Measurements from ENCODE around the gene ACSL3. TPM values are rescaled to one million over a fixed set of nuclear protein-coding genes. Genes with fewer than 3 reads are reported as not detected.

The ACSL3 gene
- total and polyA plus RNA-seq, 10 donors: 7.5 to 50.2 (median 41.8) TPM

GRCh38 chr2:222928335-222928734 is 67.5 kb downstream of the ACSL3 start:
- no peaks in the 10 kb centered on the region for H3K4me1 ChIP-seq
- H3K36me3 ChIP-seq: peaks cover 0 to 89% (median 38%) of the 10 kb centered on the region in 6 donors
- no peaks in the 10 kb centered on the region for H3K9me3 ChIP-seq
- H3K27ac ChIP-seq: no peak overlapping the region
- no peak overlapping the region for H3K4me3 ChIP-seq
- DNase-seq: no peak
- TF ChIP-seq CTCF (IDR thresholded peaks at IDR 0.05 in 8 of 11, conservative IDR thresholded peaks at IDR 0.05 in 3 of 11): no peak
- no peak for TF ChIP-seq POLR2A (IDR thresholded peaks at IDR 0.05)
- TF ChIP-seq POLR2AphosphoS5 (IDR thresholded peaks at IDR 0.05): no peak
- WGBS, 5 donors: 93 to 97% (median 93%) methylated on average over 6 of the region's 6 CpGs
- no peaks in the 10 kb centered on the region for H3K27me3 ChIP-seq (replicated peaks in 1 of 7)
- intact Hi-C loops (cut with DNase I; ENCODE audit: low total_unique reads): no loop called here

GRCh38 chr2:222930862-222931261 is 70.0 kb downstream of the ACSL3 start:
- 93 to 99% (median 97%) methylated on average over 2 of the region's 2 CpGs for WGBS, 5 donors
- Histone ChIP-seq H3K4me1 (no peaks in the 10 kb centered on the region), H3K9me3 (no peaks in the 10 kb centered on the region), H3K36me3 (peaks cover 0 to 90% (median 48%) of the 10 kb centered on the region in 6 donors), H3K27me3 (replicated peaks in 1 of 7) (no peaks in the 10 kb centered on the region), H3K27ac (no peak overlapping the region), H3K4me3 (no peak overlapping the region)
- DNase-seq: no peak
- TF ChIP-seq POLR2A (IDR thresholded peaks at IDR 0.05) (no peak), CTCF (IDR thresholded peaks at IDR 0.05 in 8 of 11, conservative IDR thresholded peaks at IDR 0.05 in 3 of 11) (no peak), POLR2AphosphoS5 (IDR thresholded peaks at IDR 0.05) (no peak)
- intact Hi-C loops (cut with DNase I; ENCODE audit: low total_unique reads): no loop called here

GRCh38 chr2:222931659-222932058 is 70.8 kb downstream of the ACSL3 start:
- intact Hi-C loops (cut with DNase I; ENCODE audit: low total_unique reads): no loop called here
- no peak overlapping the region for H3K27ac ChIP-seq

GRCh38 chr2:222933458-222933857 is 72.6 kb downstream of the ACSL3 start:
- DNase-seq: no peak
- Histone ChIP-seq H3K9me3 (peaks cover 0 to 26% (median 22%) of the 10 kb centered on the region in 8 donors), H3K27ac (no peak overlapping the region), H3K27me3 (replicated peaks in 1 of 7) (no peaks in the 10 kb centered on the region), H3K4me1 (no peaks in the 10 kb centered on the region), H3K36me3 (peaks cover 0 to 98% (median 65%) of the 10 kb centered on the region in 6 donors), H3K4me3 (no peak overlapping the region)
- intact Hi-C loops (cut with DNase I; ENCODE audit: low total_unique reads): no loop called here
- TF ChIP-seq POLR2AphosphoS5 (IDR thresholded peaks at IDR 0.05): no peak
- 94 to 96% (median 94%) methylated on average over 3 of the region's 3 CpGs for whole genome bisulfite sequencing, 5 donors

More at GRCh38 chr2:222931659-222932058, 70.8 kb downstream of the ACSL3 start:
- Histone ChIP-seq H3K4me1 (no peaks in the 10 kb centered on the region), H3K4me3 (no peak overlapping the region), H3K9me3 (peaks cover 0 to 8% (median 5%) of the 10 kb centered on the region in 8 donors), H3K36me3 (peaks cover 0 to 91% (median 54%) of the 10 kb centered on the region in 6 donors), H3K27me3 (replicated peaks in 1 of 7) (no peaks in the 10 kb centered on the region)
- 96 to 99% (median 97%) methylated on average over 4 of the region's 4 CpGs for WGBS, 5 donors
- DNase-seq: no peak
- no peak for TF ChIP-seq CTCF (IDR thresholded peaks at IDR 0.05 in 8 of 11, conservative IDR thresholded peaks at IDR 0.05 in 3 of 11)
- no peak for TF ChIP-seq POLR2A (IDR thresholded peaks at IDR 0.05)
- no peak for TF ChIP-seq POLR2AphosphoS5 (IDR thresholded peaks at IDR 0.05)

Measured in spleen (tissue), 11 donors.